HG02852 (cell line): ENCODE measurements around the gene MYLK2.

Experiments
- ATAC-seq: cut with Tn5 transposase; IDR thresholded peaks from one replicate; pipeline ENCODE4 v1.9.1; 2021; ENCODE audit warnings: mild to moderate bottlenecking, moderate library complexity; ENCODE audit not compliant: unreplicated experiment

MYLK2 gene

GRCh38 chr20:31851240-31851955, 32.2 kb downstream of the MYLK2 start:
- no peak for ATAC-seq

GRCh38 chr20:31853481-31853880, 34.3 kb downstream of the MYLK2 start:
- no peak for ATAC-seq

- ATAC-seq = no peak
Measured at GRCh38 chr20:31856516-31856915, 37.4 kb downstream of the MYLK2 start.

GRCh38 chr20:31857861-31858759, 39.0 kb downstream of the MYLK2 start:
- ATAC-seq = peak; percentile 73

- ATAC-seq = no peak
Measured at GRCh38 chr20:31858760-31859083, 39.6 kb downstream of the MYLK2 start.

- ATAC-seq = no peak
Measured at GRCh38 chr20:31859266-31859997, 40.3 kb downstream of the MYLK2 start.

GRCh38 chr20:31859998-31860380, 40.8 kb downstream of the MYLK2 start:
- ATAC-seq = no peak

GRCh38 chr20:31860390-31861134, 41.4 kb downstream of the MYLK2 start:
- no peak for ATAC-seq

- no peak for ATAC-seq
Measured at GRCh38 chr20:31861135-31861384, 41.9 kb downstream of the MYLK2 start.

GRCh38 chr20:31861385-31862156, 42.4 kb downstream of the MYLK2 start:
- no peak for ATAC-seq

GRCh38 chr20:31862157-31862470, 43.0 kb downstream of the MYLK2 start:
- ATAC-seq = no peak

GRCh38 chr20:31862506-31862905, 43.4 kb downstream of the MYLK2 start:
- no peak for ATAC-seq

- no peak for ATAC-seq
Measured at GRCh38 chr20:31863296-31864085, 44.3 kb downstream of the MYLK2 start.

GRCh38 chr20:31864521-31865400, 45.6 kb downstream of the MYLK2 start:
- no peak for ATAC-seq

- ATAC-seq = no peak
Measured at GRCh38 chr20:31866221-31866620, 47.1 kb downstream of the MYLK2 start.

- ATAC-seq = no peak
Measured at GRCh38 chr20:31868853-31869672, 49.9 kb downstream of the MYLK2 start.

GRCh38 chr20:31869673-31869941, 50.5 kb downstream of the MYLK2 start:
- no peak for ATAC-seq
